HEK293 (cell line): ENCODE data around the gene TNNI3.
A peak's percentile ranks its signal among the peaks of the same experiment; 100 is the strongest.

Experiments
- GLI2 ChIP-seq: fragments of 450-650 bp; formaldehyde crosslinking; IDR thresholded peaks from 2 replicates; pipeline ENCODE4; 2017; ENCODE audit warnings: missing biosample characterization, missing genetic modification characterization, low read depth, borderline replicate concordance
- GLI4 ChIP-seq: fragments of 450-650 bp; formaldehyde crosslinking; IDR thresholded peaks from 2 replicates; pipeline ENCODE4 v1.5.1; 2016; ENCODE audit warnings: missing biosample characterization, missing genetic modification characterization
- INSM2 ChIP-seq: fragments of 450-650 bp; formaldehyde crosslinking; IDR thresholded peaks from 2 replicates; pipeline ENCODE4 v1.5.1; 2016; ENCODE audit warnings: missing biosample characterization, missing genetic modification characterization
- KLF10 ChIP-seq: fragments of 450-650 bp; IDR thresholded peaks from 2 replicates; pipeline ENCODE4 v1.5.1; 2018; ENCODE audit warnings: missing biosample characterization, mild to moderate bottlenecking, missing genetic modification characterization
- MYNN ChIP-seq: fragments of 450-650 bp; formaldehyde crosslinking; IDR thresholded peaks from 2 replicates; pipeline ENCODE4 v1.5.1; 2016; ENCODE audit warnings: missing biosample characterization, missing genetic modification characterization, borderline replicate concordance
- PBX3 ChIP-seq: sonication (generic); formaldehyde crosslinking; IDR thresholded peaks from 2 replicates; pipeline ENCODE4 v1.8.1; 2022; ENCODE audit warnings: mild to moderate bottlenecking, moderate library complexity, missing genetic modification reagents
- SP3 ChIP-seq: fragments of 450-650 bp; formaldehyde crosslinking; IDR thresholded peaks from 2 replicates; pipeline ENCODE4 v1.5.1; 2016; ENCODE audit warnings: missing biosample characterization, missing genetic modification characterization
- ZFP69B ChIP-seq: fragments of 450-650 bp; formaldehyde crosslinking; IDR thresholded peaks from 2 replicates; pipeline ENCODE4 v1.5.1; 2016; ENCODE audit warnings: missing biosample characterization, missing genetic modification characterization
- ZIC2 ChIP-seq: fragments of 450-650 bp; formaldehyde crosslinking; IDR thresholded peaks from 2 replicates; pipeline ENCODE4 v1.5.1; 2016; ENCODE audit warnings: missing biosample characterization, missing genetic modification characterization
- ZNF112 ChIP-seq: fragments of 450-650 bp; formaldehyde crosslinking; IDR thresholded peaks from 2 replicates; pipeline ENCODE4 v1.5.0; 2017; ENCODE audit warnings: missing biosample characterization, missing genetic modification characterization
- ZNF140 ChIP-seq: fragments of 450-650 bp; formaldehyde crosslinking; IDR thresholded peaks from 2 replicates; pipeline ENCODE4 v1.5.1; 2016; ENCODE audit warnings: missing biosample characterization, missing genetic modification characterization
- ZNF354C ChIP-seq: fragments of 450-650 bp; formaldehyde crosslinking; IDR thresholded peaks from 2 replicates; pipeline ENCODE4 v1.5.1; 2016; ENCODE audit warnings: missing biosample characterization, missing genetic modification characterization, low read depth, borderline replicate concordance
- ZNF391 ChIP-seq: fragments of 450-650 bp; formaldehyde crosslinking; IDR thresholded peaks from 2 replicates; pipeline ENCODE4 v1.5.1; 2016; ENCODE audit warnings: low read depth, missing biosample characterization, missing genetic modification characterization, borderline replicate concordance
- ZNF449 ChIP-seq: fragments of 450-650 bp; formaldehyde crosslinking; IDR thresholded peaks from 2 replicates; pipeline ENCODE4 v1.5.1; 2017; ENCODE audit warnings: missing biosample characterization, mild to moderate bottlenecking, missing genetic modification characterization, moderate library complexity
- ZNF639 ChIP-seq: fragments of 450-650 bp; formaldehyde crosslinking; IDR thresholded peaks from 2 replicates; pipeline ENCODE4 v1.5.1; 2016; ENCODE audit warnings: missing biosample characterization, missing genetic modification characterization
- ZNF704 ChIP-seq: fragments of 450-650 bp; formaldehyde crosslinking; IDR thresholded peaks from 2 replicates; pipeline ENCODE4 v1.5.1; 2016; ENCODE audit warnings: missing biosample characterization, missing genetic modification characterization
- ZNF837 ChIP-seq: fragments of 450-650 bp; formaldehyde crosslinking; IDR thresholded peaks from 2 replicates; pipeline ENCODE4 v1.5.1; 2016; ENCODE audit warnings: missing biosample characterization, missing genetic modification characterization
- ZSCAN30 ChIP-seq: fragments of 450-650 bp; IDR thresholded peaks from 2 replicates; pipeline ENCODE4 v1.5.1; 2018; ENCODE audit warnings: missing biosample characterization, mild to moderate bottlenecking, missing genetic modification characterization, moderate library complexity
- TF ChIP-seq, protein P1 (sequence below): fragments of 450-650 bp; formaldehyde crosslinking; optimal IDR thresholded peaks from 2 replicates; pipeline ENCODE3; 2016; ENCODE audit warnings: missing biosample characterization, mild to moderate bottlenecking, missing genetic modification characterization
- TF ChIP-seq, protein P2 (sequence below): fragments of 450-650 bp; formaldehyde crosslinking; IDR thresholded peaks from 2 replicates; pipeline ENCODE4 v1.5.1; 2016; ENCODE audit warnings: missing biosample characterization, missing genetic modification characterization, low read depth
- TF ChIP-seq, protein P3 (sequence below): IDR thresholded peaks from 2 replicates; pipeline ENCODE4 v1.6.1; 2011; ENCODE audit warnings: mild to moderate bottlenecking, low read depth, low read length, borderline replicate concordance
- TF ChIP-seq, protein P4 (sequence below): fragments of 450-650 bp; formaldehyde crosslinking; IDR thresholded peaks from 2 replicates; pipeline ENCODE4 v1.5.1; 2016; ENCODE audit warnings: missing biosample characterization, missing genetic modification characterization

Gene TNNI3

GRCh38 chr19:55165952-55166529, 8.5 kb upstream of the TNNI3 start (continued):
- TF ChIP-seq, protein P1, sequence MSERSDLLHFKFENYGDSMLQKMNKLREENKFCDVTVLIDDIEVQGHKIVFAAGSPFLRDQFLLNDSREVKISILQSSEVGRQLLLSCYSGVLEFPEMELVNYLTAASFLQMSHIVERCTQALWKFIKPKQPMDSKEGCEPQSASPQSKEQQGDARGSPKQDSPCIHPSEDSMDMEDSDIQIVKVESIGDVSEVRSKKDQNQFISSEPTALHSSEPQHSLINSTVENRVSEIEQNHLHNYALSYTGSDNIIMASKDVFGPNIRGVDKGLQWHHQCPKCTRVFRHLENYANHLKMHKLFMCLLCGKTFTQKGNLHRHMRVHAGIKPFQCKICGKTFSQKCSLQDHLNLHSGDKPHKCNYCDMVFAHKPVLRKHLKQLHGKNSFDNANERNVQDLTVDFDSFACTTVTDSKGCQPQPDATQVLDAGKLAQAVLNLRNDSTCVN (tag by site-specific recombination): peak; percentile 67
- TF ChIP-seq GLI4 (0 out of 2 replicates have a peak, but pooled peaks have one; percentile 58), ZNF704 (no peak), SP3 (tag by site-specific recombination) (peak; percentile 8), GLI2 (tag by site-specific recombination) (no peak), ZNF354C (no peak), INSM2 (tag by site-specific recombination) (no peak), ZNF837 (no peak), ZNF639 (tag by site-specific recombination) (no peak), KLF10 (tag by site-specific recombination) (no peak), ZNF140 (tag by site-specific recombination) (no peak), ZIC2 (tag by site-specific recombination) (no peak), ZSCAN30 (tag by site-specific recombination) (peak; percentile 65; the same call in 1 of the 2 replicates), ZNF449 (tag by site-specific recombination) (no peak), PBX3 (peak; percentile 76), ZNF112 (no peak), ZFP69B (tag by site-specific recombination) (peak; percentile 33; the same call in 1 of the 2 replicates), ZNF391 (tag by site-specific recombination) (0 out of 2 replicates have a peak, but pooled peaks have one; percentile 4), MYNN (tag by site-specific recombination) (no peak)
- TF ChIP-seq, protein P2, sequence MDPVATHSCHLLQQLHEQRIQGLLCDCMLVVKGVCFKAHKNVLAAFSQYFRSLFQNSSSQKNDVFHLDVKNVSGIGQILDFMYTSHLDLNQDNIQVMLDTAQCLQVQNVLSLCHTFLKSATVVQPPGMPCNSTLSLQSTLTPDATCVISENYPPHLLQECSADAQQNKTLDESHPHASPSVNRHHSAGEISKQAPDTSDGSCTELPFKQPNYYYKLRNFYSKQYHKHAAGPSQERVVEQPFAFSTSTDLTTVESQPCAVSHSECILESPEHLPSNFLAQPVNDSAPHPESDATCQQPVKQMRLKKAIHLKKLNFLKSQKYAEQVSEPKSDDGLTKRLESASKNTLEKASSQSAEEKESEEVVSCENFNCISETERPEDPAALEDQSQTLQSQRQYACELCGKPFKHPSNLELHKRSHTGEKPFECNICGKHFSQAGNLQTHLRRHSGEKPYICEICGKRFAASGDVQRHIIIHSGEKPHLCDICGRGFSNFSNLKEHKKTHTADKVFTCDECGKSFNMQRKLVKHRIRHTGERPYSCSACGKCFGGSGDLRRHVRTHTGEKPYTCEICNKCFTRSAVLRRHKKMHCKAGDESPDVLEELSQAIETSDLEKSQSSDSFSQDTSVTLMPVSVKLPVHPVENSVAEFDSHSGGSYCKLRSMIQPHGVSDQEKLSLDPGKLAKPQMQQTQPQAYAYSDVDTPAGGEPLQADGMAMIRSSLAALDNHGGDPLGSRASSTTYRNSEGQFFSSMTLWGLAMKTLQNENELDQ: no peak
- TF ChIP-seq, protein P3, sequence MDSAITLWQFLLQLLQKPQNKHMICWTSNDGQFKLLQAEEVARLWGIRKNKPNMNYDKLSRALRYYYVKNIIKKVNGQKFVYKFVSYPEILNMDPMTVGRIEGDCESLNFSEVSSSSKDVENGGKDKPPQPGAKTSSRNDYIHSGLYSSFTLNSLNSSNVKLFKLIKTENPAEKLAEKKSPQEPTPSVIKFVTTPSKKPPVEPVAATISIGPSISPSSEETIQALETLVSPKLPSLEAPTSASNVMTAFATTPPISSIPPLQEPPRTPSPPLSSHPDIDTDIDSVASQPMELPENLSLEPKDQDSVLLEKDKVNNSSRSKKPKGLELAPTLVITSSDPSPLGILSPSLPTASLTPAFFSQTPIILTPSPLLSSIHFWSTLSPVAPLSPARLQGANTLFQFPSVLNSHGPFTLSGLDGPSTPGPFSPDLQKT: no peak
- TF ChIP-seq, protein P4, sequence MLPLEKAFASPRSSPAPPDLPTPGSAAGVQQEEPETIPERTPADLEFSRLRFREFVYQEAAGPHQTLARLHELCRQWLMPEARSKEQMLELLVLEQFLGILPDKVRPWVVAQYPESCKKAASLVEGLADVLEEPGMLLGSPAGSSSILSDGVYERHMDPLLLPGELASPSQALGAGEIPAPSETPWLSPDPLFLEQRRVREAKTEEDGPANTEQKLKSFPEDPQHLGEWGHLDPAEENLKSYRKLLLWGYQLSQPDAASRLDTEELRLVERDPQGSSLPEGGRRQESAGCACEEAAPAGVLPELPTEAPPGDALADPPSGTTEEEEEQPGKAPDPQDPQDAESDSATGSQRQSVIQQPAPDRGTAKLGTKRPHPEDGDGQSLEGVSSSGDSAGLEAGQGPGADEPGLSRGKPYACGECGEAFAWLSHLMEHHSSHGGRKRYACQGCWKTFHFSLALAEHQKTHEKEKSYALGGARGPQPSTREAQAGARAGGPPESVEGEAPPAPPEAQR (tag by site-specific recombination): no peak
